K562 (cell line): ENCODE results near the gene GJB2. TPM values are rescaled to one million over a fixed set of nuclear protein-coding genes. Genes with fewer than 3 reads are reported as not detected.

Experiments used
- BDP1 ChIP-seq: IDR thresholded peaks from 3 replicates; pipeline ENCODE4 v1.6.1; 2011; ENCODE audit not compliant: insufficient read length, insufficient read depth
- DACH1 ChIP-seq: fragments of 450-650 bp; IDR thresholded peaks from 2 replicates; pipeline ENCODE4 v1.6.1; 2018; ENCODE audit not compliant: partially characterized antibody
- EP400 ChIP-seq: fragments of 450-650 bp; IDR thresholded peaks from 2 replicates; pipeline ENCODE4 v1.6.1; 2017; ENCODE audit warnings: antibody characterized with exemption, mild to moderate bottlenecking, moderate library complexity
- HES1 ChIP-seq: fragments of 450-650 bp; IDR thresholded peaks from 2 replicates; pipeline ENCODE4 v1.6.1; 2016; ENCODE audit warnings: low read depth, mild to moderate bottlenecking, moderate library complexity
- ZNF318 ChIP-seq, 2 experiments: fragments of 450-650 bp; IDR thresholded peaks; 2 replicates each; pipeline ENCODE4 v1.6.1; 2016; ENCODE audit warnings: mild to moderate bottlenecking in 2 of 2, borderline replicate concordance in 1 of 2, low read depth in 1 of 2, moderate library complexity in 1 of 2
- polyA plus RNA-seq, 8 experiments: library from polyadenylated mRNA; depleted of rRNA in 4 of 8; stranded (reverse) in 5 of 8; unstranded in 3 of 8; fragments of >200 nt; fragmentation: Nextera tagmentation in 2 of 8; fragmentation: Illumina TruSeq in 1 of 8; extraction: Ambion mirVana in 2 of 8; extraction: Trizol in 1 of 8; gene quantifications; 2 replicates each; pipeline versions ENCODE4 v1.2.1 to v1.2.3, GENCODE V29; 2011 to 2014; ENCODE audit warnings: inconsistent platforms in 1 of 8, missing spikeins in 1 of 8
- total RNA-seq, 7 experiments: library from RNA; depleted of rRNA in 6 of 7; stranded (reverse); fragments of >200 nt in 6 of 7; fragmentation: Illumina TruSeq in 2 of 7; extraction: Trizol in 2 of 7; gene quantifications; 2 replicates each; pipeline versions ENCODE4 v1.2.1 to v1.2.3, GENCODE V29; 2011 to 2021; ENCODE audit warnings: low replicate concordance in 1 of 7

The GJB2 gene
- total and polyA plus RNA-seq, 9 of the 15 experiments (the other 6 are each of a cell fraction or from before 2014, with no cell fraction given), result not detected

- TF ChIP-seq EP400 (no peak), DACH1 (peak; percentile 77), HES1 (0 out of 2 replicates have a peak, but pooled peaks have one; percentile 25), BDP1 (no peak), ZNF318 (IDR thresholded peaks at IDR 0.05; ENCODE audit: borderline replicate concordance in 1 of 2, low read depth in 1 of 2) (peak in 1 of 2 experiments; percentile 79; a peak in 2 of 4 replicates)
- TF ChIP-seq, all 486 proteins: peak for 19
These were observed 17.9 kb downstream of the GJB2 start (continued) for GRCh38 chr13:20174656-20175405.
